NCI-H524 (cell line): ENCODE measurements around the gene MOB3B.

Experiments
- DNase-seq, 2 experiments: peaks; one replicate each; lab custom pipeline; 2025; lab: John Stamatoyannopoulos, UW

The MOB3B gene

GRCh38 chr9:27447031-27447683 lies 82.5 kb downstream of the MOB3B start:
- peak; percentile 3 to 62 for DNase-seq

- no peak for DNase-seq
Observed at GRCh38 chr9:27445688-27446087, 83.9 kb downstream of the MOB3B start.

GRCh38 chr9:27445057-27445595 lies 84.5 kb downstream of the MOB3B start:
- no peak for DNase-seq

GRCh38 chr9:27442464-27442863 lies 87.2 kb downstream of the MOB3B start:
- peak in 1 of 2 experiments; percentile 3 for DNase-seq

GRCh38 chr9:27441741-27442070 lies 87.9 kb downstream of the MOB3B start:
- no peak for DNase-seq

GRCh38 chr9:27440888-27441740 lies 88.5 kb downstream of the MOB3B start:
- no peak for DNase-seq

GRCh38 chr9:27438522-27438921 lies 91.1 kb downstream of the MOB3B start:
- DNase-seq = no peak

GRCh38 chr9:27437652-27438373 lies 91.8 kb downstream of the MOB3B start:
- no peak for DNase-seq

- DNase-seq = no peak
Observed at GRCh38 chr9:27436234-27436633, 93.4 kb downstream of the MOB3B start.

GRCh38 chr9:27433631-27434325 lies 95.8 kb downstream of the MOB3B start:
- no peak for DNase-seq

GRCh38 chr9:27432308-27432707 lies 97.3 kb downstream of the MOB3B start:
- DNase-seq = no peak

GRCh38 chr9:27431543-27432147 lies 98.0 kb downstream of the MOB3B start:
- no peak for DNase-seq

- peak; percentile 15 to 47 for DNase-seq
Observed at GRCh38 chr9:27430750-27431535, 98.7 kb downstream of the MOB3B start.

- no peak for DNase-seq
Observed at GRCh38 chr9:27429917-27430316, 99.7 kb downstream of the MOB3B start.

GRCh38 chr9:27429436-27429835 lies 100.2 kb downstream of the MOB3B start:
- no peak for DNase-seq

GRCh38 chr9:27428551-27428950 lies 101.1 kb downstream of the MOB3B start:
- DNase-seq = no peak

GRCh38 chr9:27427272-27427643 lies 102.4 kb downstream of the MOB3B start:
- no peak for DNase-seq

- DNase-seq = no peak
Observed at GRCh38 chr9:27426511-27427271, 102.9 kb downstream of the MOB3B start.

GRCh38 chr9:27425827-27426510 lies 103.6 kb downstream of the MOB3B start:
- no peak for DNase-seq
